Activated CD8-positive, alpha-beta memory T cell treated with anti-CD3 and anti-CD28 coated beads, Interleukin-2, amount 50 U/mL, for 4 hours (primary cell): Measurements from ENCODE around the gene SMG6.
"Not testable (repeated sequence)": the region's sequence is repeated elsewhere in the genome, so short reads cannot be mapped to it uniquely, and the experiment has no call there.

ENCODE experiments used
- DNase-seq: peaks from one replicate; pipeline ENCODE4 v3.0.0-alpha.2; 2020

Gene SMG6

DNA sequence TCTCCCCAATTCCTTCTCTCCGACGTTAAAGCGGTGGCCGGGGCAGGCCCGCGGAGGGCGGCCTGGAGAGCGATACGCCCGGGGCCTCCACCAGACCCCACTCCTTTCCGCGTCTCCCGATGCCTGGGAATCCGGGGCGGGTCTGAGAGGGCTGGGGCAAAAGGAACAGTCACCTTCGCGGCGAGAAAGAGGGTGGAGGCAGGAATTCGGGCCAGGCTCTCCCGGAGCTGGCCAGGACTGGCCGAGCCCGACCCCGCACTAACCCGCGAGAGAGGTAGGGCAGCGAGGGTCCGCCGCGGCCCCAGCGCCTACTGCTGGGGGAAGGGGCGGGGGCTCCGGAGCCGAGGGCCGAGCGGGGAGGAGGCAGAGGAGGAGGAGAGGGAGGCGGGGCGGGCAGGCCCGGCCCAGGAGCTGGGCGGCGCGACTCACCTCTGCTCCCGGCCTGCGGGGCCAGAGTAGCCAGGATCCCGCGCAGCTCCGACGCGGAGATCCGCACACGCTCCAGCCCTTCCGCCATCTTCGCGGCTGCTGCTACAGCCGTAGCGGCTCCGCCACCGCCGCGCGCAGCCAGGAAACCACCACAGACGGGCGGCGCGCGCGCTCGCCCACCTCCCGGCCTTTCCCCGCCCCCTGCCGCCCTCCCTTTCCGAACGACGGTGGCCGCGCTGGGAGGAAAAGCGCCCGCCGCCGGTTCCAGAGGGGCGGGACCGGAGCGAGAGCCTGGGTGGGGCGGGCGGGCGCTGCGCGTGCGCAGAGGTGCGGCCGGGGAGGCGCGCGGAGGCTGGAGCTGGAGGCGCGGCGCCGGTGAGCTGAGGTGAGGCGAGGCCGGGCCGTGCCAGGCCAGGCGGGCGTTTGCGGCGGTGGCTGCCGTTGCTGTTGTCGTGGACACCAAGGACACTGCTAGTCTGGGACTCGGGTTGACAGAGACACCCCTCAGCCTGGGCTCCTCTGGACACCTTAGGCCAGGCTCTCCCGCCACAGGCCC, at the start of gene SMG6, which contains the start of gene SRR:
Gene SMG6 (minus strand): TSS at position 582 of the 985 bp plus-strand sequence. CDS start 65 bp downstream, at position 517.
Gene SRR (plus strand): TSS at position 747 of the 985 bp plus-strand sequence. CDS start 11,611 bp downstream, outside the sequence.
- DNase-seq = peak; percentile 95

DNA sequence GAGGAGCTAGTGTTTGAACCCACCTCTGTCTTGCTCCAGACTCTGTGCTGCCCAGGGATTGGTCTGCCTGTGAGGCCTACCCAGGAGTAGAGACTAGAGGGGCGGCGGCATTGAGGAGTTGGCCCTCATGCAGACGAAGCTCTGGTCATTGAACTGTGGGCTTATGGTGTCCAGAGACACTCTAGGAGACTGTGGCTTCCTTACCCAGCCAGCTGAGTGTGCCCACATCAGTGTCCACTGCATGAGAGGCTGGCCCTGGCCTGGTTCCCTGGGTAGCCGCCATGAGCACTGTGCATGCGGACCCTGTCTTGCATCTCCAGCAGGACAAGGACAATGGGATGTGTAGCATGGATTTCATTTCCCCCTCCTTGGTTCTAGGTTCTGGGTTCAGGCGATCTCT, 47.7 kb upstream of the SMG6 start:
- no peak for DNase-seq

DNA sequence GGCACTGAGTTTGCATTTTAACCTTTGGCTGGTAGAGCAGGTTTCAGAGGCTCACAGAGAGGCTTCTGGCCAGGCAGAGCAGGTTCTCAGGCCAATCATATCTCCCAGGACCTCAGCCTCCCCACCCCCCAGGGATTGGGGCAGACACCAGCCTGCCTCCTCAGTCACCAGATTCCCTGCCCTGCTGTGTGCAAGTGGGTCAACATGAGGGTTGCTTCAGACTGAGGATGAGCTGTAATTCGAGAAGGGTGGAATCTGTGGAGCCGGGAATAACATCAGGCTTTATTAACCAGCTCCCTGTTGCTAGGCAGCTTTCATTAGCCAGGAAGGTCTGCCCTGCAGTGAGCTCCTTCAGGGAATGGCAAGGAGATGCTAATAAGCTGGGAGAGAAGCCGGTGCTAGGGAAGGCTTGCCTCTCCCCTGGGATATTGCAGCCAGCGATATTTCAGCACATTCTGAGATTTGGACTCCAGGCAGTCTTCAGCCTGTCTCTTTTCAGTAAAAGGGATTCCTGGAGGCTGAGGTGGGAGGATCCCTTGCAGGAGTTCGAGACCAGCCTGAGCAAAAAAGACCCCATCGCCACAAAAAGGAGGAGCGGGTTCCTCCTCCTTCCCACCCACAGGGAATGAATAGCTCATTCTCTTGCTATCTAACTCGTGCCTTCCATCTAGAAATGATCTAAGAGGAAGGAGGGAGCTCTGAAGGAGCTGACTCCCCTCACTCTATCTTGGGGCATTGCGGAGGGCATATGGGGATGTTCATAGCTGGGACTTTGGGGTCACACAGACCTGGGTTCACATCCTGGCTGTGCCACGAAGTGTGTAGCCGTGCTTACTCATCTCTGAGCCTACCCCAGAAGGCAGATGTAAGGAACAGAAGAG, 44.5 kb upstream of the SMG6 start:
- DNase-seq = no peak

DNA sequence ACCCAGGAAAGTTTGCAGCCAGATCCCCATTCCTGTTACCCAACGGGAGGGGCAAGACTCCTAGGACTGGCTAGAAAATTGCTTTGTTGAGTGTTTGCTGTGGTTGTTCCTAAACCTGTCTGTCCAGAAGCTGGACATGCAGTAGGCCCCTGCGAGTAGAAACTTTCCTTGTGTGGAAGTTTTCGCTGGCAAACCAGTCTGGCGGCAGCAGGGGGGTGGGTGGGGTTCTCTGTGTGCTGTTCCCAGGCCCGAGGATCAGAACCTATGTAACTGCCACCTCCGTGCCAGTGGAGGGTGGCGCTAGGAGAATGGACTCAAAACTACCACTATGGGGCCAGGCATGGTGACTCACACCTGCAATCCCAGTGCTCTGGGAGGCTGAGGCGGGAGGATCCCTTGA, 42.9 kb upstream of the SMG6 start:
- no peak for DNase-seq

DNA sequence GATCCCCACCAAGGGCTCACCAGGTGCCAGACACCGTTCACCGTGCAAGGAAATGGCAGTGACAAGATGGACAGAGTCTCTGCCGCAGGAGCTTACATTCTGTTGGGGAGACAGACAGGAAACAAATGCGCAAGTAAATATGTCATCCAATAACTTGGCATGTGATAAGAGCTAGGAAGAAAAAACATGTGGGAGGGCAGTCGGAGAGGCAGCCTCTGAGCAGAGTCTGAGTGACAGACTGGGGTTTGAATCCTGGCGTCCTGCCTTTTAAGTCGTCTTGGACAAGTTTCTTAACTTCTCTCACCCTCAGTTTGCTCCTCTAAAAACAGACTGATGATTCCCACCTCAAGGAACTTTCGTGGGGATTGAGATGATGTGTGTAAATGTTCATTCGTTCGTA, 40.9 kb upstream of the SMG6 start:
- no peak for DNase-seq

DNA sequence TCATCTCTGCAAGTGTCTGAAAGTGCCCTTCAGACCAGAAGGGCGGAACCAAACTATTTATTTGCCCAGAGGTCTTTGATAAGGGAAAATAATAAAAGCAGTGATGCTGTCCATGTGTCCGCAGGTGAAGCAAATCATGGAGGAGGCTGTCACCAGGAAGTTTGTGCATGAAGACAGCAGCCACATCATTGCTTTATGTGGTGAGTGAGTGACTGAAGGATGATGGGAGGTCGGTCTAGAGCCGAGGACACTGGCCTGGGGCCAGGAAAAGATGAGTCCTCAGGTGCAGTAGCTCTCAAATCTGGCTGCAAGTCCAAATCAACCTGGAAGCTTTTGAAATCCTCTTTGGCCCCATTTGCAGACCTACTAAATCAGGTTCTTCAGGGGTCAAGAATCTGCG, 39.8 kb upstream of the SMG6 start:
- peak; percentile 71 for DNase-seq

DNA sequence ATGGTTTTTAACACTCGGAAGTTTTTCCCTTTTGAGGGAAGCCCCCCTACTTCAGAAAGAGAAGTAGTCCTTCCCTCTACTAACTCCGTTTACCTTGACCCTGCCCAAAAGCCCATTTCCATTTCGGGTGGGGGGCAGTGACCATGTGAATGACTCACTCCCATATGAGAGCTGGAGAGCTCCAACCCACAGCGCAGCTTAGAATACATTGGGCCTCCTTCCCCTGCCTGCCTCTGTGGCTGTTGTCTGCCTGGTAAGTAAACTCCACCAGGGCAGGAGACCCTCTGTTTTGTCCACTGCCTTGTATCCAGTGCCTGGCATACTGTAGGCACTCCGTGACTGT, 34.7 kb upstream of the SMG6 start:
- DNase-seq = no peak

DNA sequence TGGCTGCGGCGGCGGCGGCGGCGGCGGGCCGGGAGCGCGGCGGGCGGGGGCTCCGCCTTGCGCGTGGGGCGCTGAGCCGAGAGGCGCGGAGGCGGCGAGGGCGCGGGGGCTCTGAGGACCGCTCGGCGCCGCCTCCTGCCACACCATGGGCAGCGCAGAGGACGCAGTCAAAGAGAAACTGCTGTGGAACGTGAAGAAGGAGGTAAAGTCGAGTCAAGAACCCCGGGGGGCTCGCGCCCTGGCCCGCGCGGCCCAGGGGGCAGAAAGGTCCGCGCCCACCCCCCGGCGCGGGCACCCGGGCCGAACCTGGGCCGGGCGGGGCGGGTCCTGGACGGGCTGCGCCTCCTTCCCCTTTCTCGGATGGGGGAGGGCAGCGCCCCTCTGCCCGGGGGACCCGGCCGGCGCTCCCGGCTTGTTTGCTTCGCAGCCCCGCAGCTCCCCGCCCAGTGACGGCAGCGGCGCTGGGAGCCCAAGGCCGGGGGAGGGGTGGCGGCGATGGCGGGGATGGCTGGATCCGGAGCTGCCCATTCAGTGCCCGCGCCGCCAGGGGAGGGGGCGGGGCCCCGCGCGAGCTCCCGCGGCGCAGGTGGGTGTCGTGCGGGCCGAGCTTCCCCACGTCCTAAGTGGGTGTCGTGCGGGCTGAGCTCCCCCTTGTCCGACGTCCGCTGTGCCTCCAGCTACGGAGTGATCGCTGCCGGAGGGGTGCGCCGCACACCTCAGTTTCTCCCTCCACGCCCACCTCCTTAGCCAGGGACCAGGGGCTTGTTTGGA, 34.1 kb upstream of the SMG6 start:
- peak; percentile 52 for DNase-seq

DNA sequence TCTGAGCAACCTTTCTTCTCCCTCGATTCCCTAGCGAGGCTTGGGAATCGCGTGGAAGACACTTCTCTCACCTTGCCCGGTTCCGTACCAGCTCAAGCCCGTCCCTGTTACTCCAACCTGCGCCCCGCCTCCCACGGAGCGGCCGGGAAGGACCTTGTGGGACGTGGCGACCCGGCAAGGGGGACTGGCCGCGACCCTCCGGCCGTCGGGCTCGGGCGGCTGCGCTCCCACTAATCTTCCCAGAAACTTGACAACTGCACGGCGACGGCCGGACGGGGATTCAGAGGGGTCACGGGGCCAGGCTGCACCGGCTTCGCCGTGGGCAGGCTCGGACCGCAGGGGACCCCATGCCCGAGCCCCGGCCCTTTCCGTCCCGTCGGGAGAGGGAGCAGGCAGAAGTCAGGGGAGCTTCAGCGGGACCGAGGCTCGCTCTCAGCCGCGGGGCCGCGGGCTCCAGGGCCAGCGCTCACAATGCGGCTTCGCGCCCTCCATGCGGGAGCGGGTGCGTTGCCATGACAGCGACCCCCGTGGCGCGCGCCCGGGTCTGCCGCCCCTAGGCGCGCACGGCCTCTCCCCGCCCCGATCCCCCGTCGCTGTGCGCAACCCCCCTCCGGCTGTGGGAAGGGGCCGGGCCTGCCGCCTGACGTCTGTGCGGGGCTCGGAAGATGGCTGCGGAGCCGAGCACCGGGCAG, 33.4 kb upstream of the SMG6 start, which contains the start of gene SGSM2:
Gene SGSM2 (plus strand): TSS at position 650 of the 692 bp plus-strand sequence. CDS start 188 bp downstream, outside the sequence.
- peak; percentile 76 for DNase-seq

DNA sequence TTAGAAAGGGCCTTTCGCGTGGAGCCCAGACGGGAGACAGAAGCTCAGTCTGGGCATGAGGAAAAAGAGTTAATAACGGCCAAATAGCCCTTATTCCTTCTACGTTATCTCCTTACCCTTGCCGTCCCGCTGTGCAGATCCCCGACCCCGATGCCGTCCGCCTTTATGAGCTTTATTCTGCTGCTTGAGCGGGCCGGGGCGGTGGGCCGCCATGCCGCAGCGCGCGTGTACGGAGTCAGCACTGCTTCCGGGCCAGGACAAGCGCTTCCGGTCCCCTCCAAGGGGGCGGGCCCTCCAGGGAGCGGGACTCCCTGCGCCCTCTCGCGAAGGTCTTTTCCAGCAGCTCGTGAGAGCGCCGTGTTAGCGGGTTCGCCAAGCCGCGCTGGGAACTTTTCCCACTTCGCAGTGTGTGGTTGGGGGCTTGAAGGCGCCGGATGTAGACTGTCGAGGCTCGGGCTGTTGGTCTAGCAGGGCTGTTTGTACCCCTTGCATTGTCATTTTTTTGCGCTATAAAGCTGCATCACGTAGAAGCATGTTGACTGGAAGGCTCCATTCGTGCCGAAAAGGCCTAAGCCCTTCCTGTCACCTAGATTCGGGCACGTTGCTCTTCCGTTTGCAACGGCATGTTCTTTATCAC, 32.7 kb upstream of the SMG6 start, which contains the start of gene TSR1:
Gene TSR1 (minus strand): TSS at position 243 of the 637 bp plus-strand sequence. CDS start 30 bp downstream, at position 213.
- peak; percentile 88 for DNase-seq

DNA sequence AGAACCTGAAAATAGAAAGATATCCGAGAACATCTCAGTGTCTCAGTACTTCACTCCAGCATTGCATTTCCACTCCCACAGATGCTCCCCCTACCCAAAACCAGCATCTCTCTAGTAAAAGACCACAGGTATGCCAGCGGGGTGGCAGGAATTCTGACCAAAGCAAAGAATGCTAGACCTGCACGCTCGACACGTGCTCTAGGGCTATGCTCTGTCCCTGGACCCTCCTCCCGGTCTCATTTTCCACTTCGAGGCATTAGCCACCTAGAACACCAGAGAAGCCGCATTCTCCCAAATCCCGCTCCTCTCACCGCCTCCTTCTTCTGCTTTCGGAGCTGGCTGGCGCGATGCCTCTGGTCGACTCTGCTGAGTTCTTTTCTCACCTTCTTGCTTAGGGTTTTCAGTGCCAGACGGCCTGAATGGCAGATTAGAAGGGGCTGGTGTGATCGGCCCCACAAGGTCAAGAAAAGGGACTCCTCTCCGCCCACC, 32.2 kb upstream of the SMG6 start:
- peak; percentile 24 for DNase-seq

DNA sequence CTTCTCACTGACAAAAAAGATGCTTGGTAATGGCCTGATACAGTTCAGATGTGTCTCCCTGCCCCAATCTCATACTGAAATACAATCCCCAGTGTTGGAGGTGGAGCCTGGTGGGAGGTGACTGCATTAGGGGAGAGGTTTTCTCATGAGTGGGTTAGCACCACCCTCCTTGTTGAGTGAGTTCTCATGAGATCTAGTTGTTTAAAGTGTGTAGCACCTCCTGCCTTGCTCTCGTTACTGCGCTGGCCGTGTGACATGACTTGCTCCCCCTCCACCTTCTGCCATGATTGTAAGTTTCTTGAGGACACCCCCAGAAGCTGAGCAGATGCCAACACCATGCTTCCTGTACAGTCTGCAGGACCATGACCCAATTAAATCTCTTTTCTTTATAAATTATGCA, 27.7 kb upstream of the SMG6 start:
- DNase-seq = no peak

DNA sequence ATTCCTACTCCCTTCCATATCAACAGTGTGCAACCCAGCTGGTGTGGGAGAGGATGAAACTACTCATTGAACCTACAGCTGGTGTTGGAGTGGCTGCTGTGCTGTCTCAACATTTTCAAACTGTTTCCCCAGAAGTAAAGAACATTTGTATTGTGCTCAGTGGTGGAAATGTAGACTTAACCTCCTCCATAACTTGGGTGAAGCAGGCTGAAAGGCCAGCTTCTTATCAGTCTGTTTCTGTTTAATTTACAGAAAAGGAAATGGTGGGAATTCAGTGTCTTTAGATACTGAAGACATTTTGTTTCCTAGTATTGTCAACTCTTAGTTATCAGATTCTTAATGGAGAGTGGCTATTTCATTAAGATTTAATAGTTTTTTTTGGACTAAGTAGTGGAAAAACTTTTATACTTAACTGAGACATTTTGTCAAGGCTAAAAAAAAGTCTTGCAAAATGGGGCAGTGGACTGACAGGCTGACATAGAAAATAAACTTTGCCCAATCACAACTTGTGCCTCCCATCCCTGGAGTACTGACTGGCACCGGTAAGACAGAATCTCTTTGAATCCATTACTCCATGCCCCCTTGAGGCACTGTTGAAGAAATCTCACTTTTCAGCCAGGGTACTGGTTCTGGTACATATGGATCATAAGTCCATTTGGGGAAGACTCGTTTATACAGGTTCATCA, 20.2 kb upstream of the SMG6 start:
- DNase-seq = no peak

DNA sequence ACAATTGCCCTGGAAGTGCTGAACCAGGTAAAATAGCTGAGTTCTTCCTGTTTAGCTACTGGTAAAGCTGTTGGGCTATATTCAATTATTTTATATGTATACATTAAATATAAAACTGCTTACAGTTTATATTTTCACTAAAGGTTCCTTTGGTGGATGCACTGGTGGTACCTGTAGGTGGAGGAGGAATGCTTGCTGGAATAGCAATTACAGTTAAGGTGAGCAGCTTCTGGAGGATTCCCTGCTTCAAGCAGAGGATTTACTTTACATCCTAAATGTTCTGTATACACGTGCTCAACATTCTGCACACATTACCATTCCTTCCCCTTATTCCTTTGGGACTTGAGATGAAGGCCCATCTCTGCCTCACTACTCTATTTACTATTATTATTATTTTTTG, 17.8 kb upstream of the SMG6 start:
- no peak for DNase-seq

DNA sequence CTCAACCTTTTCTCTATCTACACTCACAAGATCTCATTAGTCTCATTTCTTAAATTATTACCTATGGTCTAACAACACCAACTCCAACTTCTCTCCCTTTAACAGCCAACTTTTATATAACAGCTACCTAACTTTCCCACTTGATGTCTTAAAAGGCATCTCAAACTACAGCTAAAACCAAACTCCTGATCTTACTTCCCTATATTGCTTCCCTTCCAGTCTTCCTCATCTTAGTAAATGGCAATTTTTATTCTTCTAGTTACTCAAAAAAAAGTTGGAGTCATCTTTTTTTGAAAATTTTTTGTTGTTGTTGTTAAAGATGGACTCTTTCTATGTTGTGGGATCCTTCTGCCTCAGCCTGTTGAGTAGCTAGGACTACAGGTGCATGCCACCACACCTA, 15.5 kb upstream of the SMG6 start:
- DNase-seq = no peak

DNA sequence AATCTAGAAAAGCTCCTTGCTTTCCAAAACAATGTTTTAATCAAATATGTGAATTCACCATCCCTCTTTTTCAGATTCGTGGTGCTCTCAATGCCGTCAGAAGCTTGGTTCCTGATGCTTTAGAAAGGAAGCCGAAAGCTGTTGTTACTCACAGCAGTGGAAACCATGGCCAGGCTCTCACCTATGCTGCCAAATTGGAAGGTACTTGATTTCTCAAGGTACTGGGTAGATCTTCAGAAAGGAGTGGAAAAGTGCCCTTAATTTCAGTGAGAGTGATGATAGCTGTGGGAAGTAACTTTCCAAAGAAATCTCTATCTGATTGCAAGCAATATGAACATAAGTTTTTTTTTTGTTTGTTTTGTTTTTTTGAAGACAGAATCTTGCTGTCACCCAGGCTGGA, 14.2 kb upstream of the SMG6 start:
- no peak for DNase-seq

DNA sequence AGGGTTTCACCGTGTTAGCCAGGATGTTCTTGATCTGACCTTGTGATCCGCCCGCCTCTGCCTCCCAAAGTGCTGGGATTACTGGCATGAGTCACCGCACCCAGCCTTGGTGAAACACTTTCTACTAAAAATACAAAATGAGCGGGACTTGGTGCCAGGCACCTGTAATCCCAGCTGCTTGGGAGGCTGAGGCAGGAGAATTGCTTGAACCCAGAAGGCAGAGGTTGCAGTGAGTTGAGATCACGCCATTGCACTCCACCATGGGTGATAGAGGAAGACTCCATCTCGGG, 13.3 kb upstream of the SMG6 start:
- DNase-seq = not testable (repeated sequence)

DNA sequence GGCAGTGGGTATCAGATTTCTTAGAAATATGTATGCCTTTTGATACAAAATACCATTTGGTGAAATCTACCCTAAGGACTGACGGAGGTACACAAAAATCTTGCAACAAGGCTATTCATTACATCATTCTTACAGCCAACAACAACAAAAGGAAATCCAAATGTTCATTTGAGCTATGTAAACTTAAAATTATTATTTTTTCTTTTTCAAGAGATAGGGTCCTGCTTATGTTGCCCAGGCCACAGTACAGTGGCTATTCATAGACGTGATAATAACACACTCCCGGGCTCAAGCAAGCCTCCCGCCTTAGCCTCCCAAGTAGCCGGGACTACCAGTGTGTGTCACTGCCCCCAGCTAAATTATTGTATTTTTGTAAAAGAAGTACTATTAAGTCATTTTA, 9.2 kb upstream of the SMG6 start:
- DNase-seq = no peak

DNA sequence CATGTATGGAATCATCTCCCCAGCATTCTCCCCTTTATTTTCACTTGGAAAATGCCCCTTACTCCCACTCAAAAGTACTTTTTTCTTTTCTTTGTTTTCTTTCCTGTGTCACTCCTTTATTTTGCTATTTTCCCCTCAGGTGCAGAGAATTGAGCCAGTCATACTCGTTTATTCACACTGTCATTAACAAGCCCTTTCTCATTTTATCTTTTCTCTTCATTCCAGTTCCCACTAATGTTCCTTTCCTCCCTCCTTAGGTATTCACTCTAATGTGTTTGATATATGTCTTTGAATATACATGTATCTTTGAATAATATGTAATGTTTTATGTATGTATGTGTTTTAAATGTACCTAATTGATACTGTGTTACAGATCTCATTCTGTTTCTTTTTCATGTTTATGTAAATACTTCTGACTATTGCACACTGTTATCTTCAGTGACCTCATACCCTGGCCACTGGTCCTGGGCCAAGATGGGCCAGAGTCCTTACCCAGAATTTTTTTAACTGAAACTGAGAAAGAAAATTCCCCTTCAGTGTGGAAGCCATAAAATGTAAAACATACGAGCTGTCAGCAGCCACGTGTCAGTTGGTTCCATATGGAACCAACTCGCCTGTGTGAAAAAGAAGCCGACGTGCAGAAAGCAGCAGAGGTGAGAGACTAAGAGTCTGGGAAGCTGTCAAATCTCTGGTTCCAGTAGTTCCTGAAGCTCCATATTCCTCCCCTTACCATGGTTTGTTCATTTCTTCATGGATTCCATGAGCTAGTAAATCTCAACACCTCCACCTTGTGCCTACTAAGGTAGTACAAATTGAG, 6.0 kb upstream of the SMG6 start:
- no peak for DNase-seq

DNA sequence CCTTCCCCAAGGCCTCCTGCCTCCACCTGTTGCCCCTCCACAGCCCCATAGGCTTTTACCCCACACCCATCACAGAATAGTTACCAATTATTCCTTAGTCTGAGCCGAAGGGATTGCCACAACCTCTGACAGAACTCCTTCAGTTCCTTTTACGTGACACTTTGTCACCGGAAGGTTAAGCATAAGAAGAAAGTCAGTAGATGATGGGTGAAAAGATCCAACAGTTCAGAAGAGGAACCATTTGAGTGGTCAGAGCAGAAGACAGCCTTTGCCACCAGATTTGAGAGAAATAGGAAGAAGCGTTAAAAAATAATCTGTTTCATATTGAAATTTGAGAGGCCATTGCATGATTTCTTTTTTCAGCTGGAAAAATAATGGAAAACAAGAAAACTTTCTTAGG, 1.3 kb upstream of the SMG6 start:
- DNase-seq = no peak
